HCT116 (cell line): ENCODE results near the gene FOXP1. TPM values are rescaled to one million over a fixed set of nuclear protein-coding genes. Genes with fewer than 3 reads are reported as not detected.

ENCODE experiments used
- ATAC-seq: fragments of 200-7000 bp; cut with Tn5 transposase; 2 replicates; pipeline ENCODE4 v1.9.1; 2020; ENCODE audit warnings: mild to moderate bottlenecking, moderate library complexity
- BruUV-seq: library from RNA; stranded (reverse); fragments of 400-500 nt; replicated peaks from 2 replicates; lab custom pipeline; 2021; lab: Mats Ljungman, UMichigan
- CTCF ChIA-PET: fragments of 300-600 bp; sonication (Branson Sonifier 250); formaldehyde crosslinking; loops from one replicate; lab custom pipeline; 2021; ENCODE audit warnings: antibody characterized with exemption; lab: Charles Lee
- POLR2A ChIA-PET: fragments of 300-600, 350-600 bp; sonication (Branson Sonifier 250); formaldehyde crosslinking; loops from one replicate; lab custom pipeline; 2021; ENCODE audit warnings: antibody characterized with exemption; lab: Charles Lee
- RAD21 ChIA-PET, 2 experiments: fragments of 300-600 bp; sonication (Branson Sonifier 250); formaldehyde crosslinking; loops; one replicate each; lab custom pipeline; 2023; ENCODE audit warnings: low total read pairs in 2 of 2; ENCODE audit not compliant: uncharacterized antibody in 2 of 2, unreplicated experiment in 2 of 2, low non-redundant PET in 1 of 2; lab: Charles Lee
- DNase-seq: peaks from one replicate; pipeline ENCODE4 v3.0.0-alpha.2; 2010; ENCODE audit warnings: low read depth, low spot score
- H2AFZ ChIP-seq: fragments of 200-600 bp; shearing (Covaris generic), sonication (generic); 2 replicates; pipeline ENCODE4 v1.6.1; 2017; ENCODE audit warnings: low read depth, mixed run types, mixed read lengths, antibody characterized with exemption, low read length; ENCODE audit not compliant: poor library complexity, severe bottlenecking
- H3K27ac ChIP-seq: 2 replicates; pipeline ENCODE4 v1.5.1; 2012; ENCODE audit warnings: low read depth, low read length
- H3K27me3 ChIP-seq: fragments of 200-600 bp; sonication (generic); 2 replicates; pipeline ENCODE4 v1.6.1; 2016; ENCODE audit warnings: mixed run types, low read length, mixed read lengths; ENCODE audit not compliant: insufficient read depth
- H3K36me3 ChIP-seq, 2 experiments: fragments of 200-500 bp in 1 of 2; fragments of 200-600 bp in 1 of 2; sonication (Bioruptor generic) in 1 of 2; sonication (generic) in 1 of 2; 2 replicates each; pipeline versions ENCODE4 v1.5.1 to v1.6.1; 2014 to 2016; ENCODE audit warnings: low read length in 2 of 2, inconsistent platforms in 1 of 2, mixed read lengths in 1 of 2, mixed run types in 1 of 2; ENCODE audit not compliant: insufficient read depth in 2 of 2, control insufficient read depth in 1 of 2
- H3K4me1 ChIP-seq, 2 experiments: fragments of 200-600 bp in 1 of 2; sonication (generic) in 1 of 2; 2 replicates each; pipeline versions ENCODE4 v1.5.1 to v1.6.1; 2012 to 2017; ENCODE audit warnings: low read length in 2 of 2, inconsistent platforms in 1 of 2, mild to moderate bottlenecking in 1 of 2, mixed read lengths in 1 of 2, mixed run types in 1 of 2, moderate library complexity in 1 of 2; ENCODE audit not compliant: insufficient read depth in 2 of 2, control insufficient read depth in 1 of 2
- H3K4me2 ChIP-seq: fragments of 200-600 bp; sonication (generic); 2 replicates; pipeline ENCODE4 v1.6.1; 2017; ENCODE audit warnings: mixed run types, low read length, mixed read lengths
- H3K4me3 ChIP-seq, 2 experiments: fragments of 200-600 bp in 1 of 2; sonication (generic) in 1 of 2; replicated peaks in 1 of 2; 2 replicates each; pipeline ENCODE4 v1.5.1; 2011 to 2016; ENCODE audit warnings: low read length in 2 of 2, control low read depth in 1 of 2, low read depth in 1 of 2, mild to moderate bottlenecking in 1 of 2, mixed read lengths in 1 of 2, mixed run types in 1 of 2
- H3K79me2 ChIP-seq: fragments of 200-600 bp; sonication (generic); 2 replicates; pipeline ENCODE4 v1.6.1; 2017; ENCODE audit warnings: mild to moderate bottlenecking, mixed run types, low read length, moderate library complexity, mixed read lengths; ENCODE audit not compliant: insufficient read depth
- H3K9ac ChIP-seq: fragments of 200-600 bp; sonication (generic); 2 replicates; pipeline ENCODE4 v1.6.1; 2016; ENCODE audit warnings: low read length, mixed read lengths
- H3K9me2 ChIP-seq: fragments of 200-600 bp; sonication (generic), shearing (Covaris generic); 2 replicates; pipeline ENCODE4 v1.6.1; 2017; ENCODE audit warnings: mixed run types, mild to moderate bottlenecking, moderate library complexity; ENCODE audit not compliant: insufficient read depth
- H3K9me3 ChIP-seq, 2 experiments: fragments of 200-500 bp in 1 of 2; fragments of 200-600 bp in 1 of 2; sonication (Bioruptor generic) in 1 of 2; sonication (generic) in 1 of 2; 2 replicates each; pipeline ENCODE4 v1.6.1; 2014 to 2017; ENCODE audit warnings: low read length in 2 of 2, mixed read lengths in 2 of 2, inconsistent platforms in 1 of 2, low read depth in 1 of 2, mild to moderate bottlenecking in 1 of 2, mixed run types in 1 of 2, moderate library complexity in 1 of 2; ENCODE audit not compliant: control insufficient read depth in 1 of 2, insufficient read depth in 1 of 2
- H4K20me1 ChIP-seq: fragments of 200-600 bp; sonication (generic), shearing (Covaris generic); 2 replicates; pipeline ENCODE4 v1.6.1; 2017; ENCODE audit warnings: mixed run types, mild to moderate bottlenecking, moderate library complexity; ENCODE audit not compliant: insufficient read depth
- ATF3 ChIP-seq: IDR thresholded peaks from 2 replicates; pipeline ENCODE4 v1.6.1; 2012
- ELF1 ChIP-seq: IDR thresholded peaks from 2 replicates; pipeline ENCODE4 v1.6.1; 2012; ENCODE audit warnings: low read depth, borderline replicate concordance
- EZH2phosphoT487 ChIP-seq: fragments of 200-600 bp; IDR thresholded peaks from 2 replicates; pipeline ENCODE4 v1.6.1; 2018; ENCODE audit warnings: antibody characterized with exemption, borderline replicate concordance
- MAX ChIP-seq: IDR thresholded peaks from 2 replicates; pipeline ENCODE4 v1.6.1; 2012
- POLR2A ChIP-seq: IDR thresholded peaks from 2 replicates; pipeline ENCODE4 v1.7.0; 2011; ENCODE audit warnings: borderline replicate concordance; ENCODE audit not compliant: insufficient read depth, insufficient read length; ENCODE audit errors: extremely low read depth
- SP1 ChIP-seq: IDR thresholded peaks from 2 replicates; pipeline ENCODE4 v1.6.1; 2012; ENCODE audit warnings: low read depth
- SRF ChIP-seq: IDR thresholded peaks from 2 replicates; pipeline ENCODE4 v1.6.1; 2012; ENCODE audit warnings: low read depth
- TCF7L2 ChIP-seq: IDR thresholded peaks from 2 replicates; pipeline ENCODE4 v1.7.0; 2011; ENCODE audit warnings: borderline replicate concordance, inconsistent platforms; ENCODE audit not compliant: insufficient read depth, insufficient read length; ENCODE audit errors: extremely low read depth
- ZFX ChIP-seq: fragments of 450-650 bp; IDR thresholded peaks from 2 replicates; pipeline ENCODE4 v1.6.1; 2017
- intact Hi-C: fragments of 100-400 bp; cut with micrococcal nuclease; formaldehyde crosslinking; loops from 2 replicates; pipeline ENCODE4 v1.10.0; 2022
- total RNA-seq: library from RNA; stranded (reverse); gene quantifications from one replicate; pipeline ENCODE4 v1.2.1, GENCODE V29; 2021; ENCODE audit not compliant: unreplicated experiment

Gene FOXP1
- total RNA-seq, 1 experiment from 2014 or later: 11.4 TPM

GRCh38 chr3:71025516-71025915 is 558.0 kb downstream of the FOXP1 start:
- H3K79me2 ChIP-seq: no peaks in the 10 kb centered on the region

GRCh38 chr3:71025010-71025409 is 558.5 kb downstream of the FOXP1 start:
- ChIA-PET RAD21 (no interaction called here), POLR2A (no interaction called here), CTCF (no interaction called here)
- Histone ChIP-seq H2AFZ (no peak overlapping the region), H3K4me2 (no peak overlapping the region), H3K36me3 (no peaks in the 10 kb centered on the region), H3K4me3 (no peak overlapping the region), H3K4me1 (no peaks in the 10 kb centered on the region), H3K27ac (no peak overlapping the region), H3K9me3 (no peaks in the 10 kb centered on the region), H3K27me3 (no peaks in the 10 kb centered on the region), H3K79me2 (no peaks in the 10 kb centered on the region), H3K9ac (no peak overlapping the region), H3K9me2 (no peaks in the 10 kb centered on the region), H4K20me1 (no peaks in the 10 kb centered on the region)
- intact Hi-C loops: no loop called here
- DNase-seq (no peak), ATAC-seq (no peak)
- no peak for TF ChIP-seq TCF7L2
- TF ChIP-seq POLR2A: no peak
- no peak for TF ChIP-seq EZH2phosphoT487
- TF ChIP-seq SP1: no peak
- TF ChIP-seq SRF: no peak
- TF ChIP-seq ZFX: no peak
- no peak for TF ChIP-seq ATF3
- BruUV-seq: no TSS peak

More at GRCh38 chr3:71025516-71025915, 558.0 kb downstream of the FOXP1 start:
- Histone ChIP-seq H2AFZ (no peak overlapping the region), H3K9me2 (no peaks in the 10 kb centered on the region), H3K9me3 (no peaks in the 10 kb centered on the region), H3K4me2 (no peak overlapping the region), H3K4me1 (no peaks in the 10 kb centered on the region), H4K20me1 (no peaks in the 10 kb centered on the region), H3K9ac (no peak overlapping the region), H3K27ac (no peak overlapping the region), H3K36me3 (no peaks in the 10 kb centered on the region), H3K27me3 (no peaks in the 10 kb centered on the region), H3K4me3 (no peak overlapping the region)
- TF ChIP-seq ELF1 (no peak), SRF (no peak), MAX (no peak)
- ATAC-seq: no peak
- ChIA-PET RAD21 (no interaction called here), CTCF (no interaction called here), POLR2A (no interaction called here)
- intact Hi-C loops: no loop called here
- BruUV-seq: no TSS peak
- no peak for DNase-seq
